HepG2 (cell line): Measurements from ENCODE around the gene IL17RC. TPM values are rescaled to one million over a fixed set of nuclear protein-coding genes. Genes with fewer than 3 reads are reported as not detected.

Experiments
- AGO1 ChIP-seq: fragments of 200-400 bp; formaldehyde crosslinking; IDR thresholded peaks from 2 replicates; pipeline ENCODE4 v1.6.1; 2017; ENCODE audit warnings: mild to moderate bottlenecking, low read depth, low read length, moderate library complexity; ENCODE audit not compliant: poor library complexity, severe bottlenecking
- CREB1 ChIP-seq, 2 experiments: fragments of 450-650 bp in 1 of 2; IDR thresholded peaks; 2 replicates each; pipeline ENCODE4 v1.6.1; 2016 to 2017; ENCODE audit warnings: control low read depth in 1 of 2, mild to moderate bottlenecking in 1 of 2, missing compliant biosample characterization in 1 of 2, missing genetic modification characterization in 1 of 2
- FOXA3 ChIP-seq: IDR thresholded peaks from 2 replicates; pipeline ENCODE4 v1.6.1; 2016; ENCODE audit warnings: missing genetic modification reagents, missing compliant biosample characterization
- FOXK1 ChIP-seq: sonication (generic); formaldehyde crosslinking; IDR thresholded peaks from 2 replicates; pipeline ENCODE4 v1.4.0; 2020; ENCODE audit warnings: low read depth, missing genetic modification reagents, borderline replicate concordance
- IKZF4 ChIP-seq: sonication (generic); formaldehyde crosslinking; IDR thresholded peaks from 2 replicates; pipeline ENCODE4 v1.5.1; 2020; ENCODE audit warnings: borderline replicate concordance, mild to moderate bottlenecking, low read depth, missing genetic modification reagents; ENCODE audit errors: not compliant biosample characterization
- JARID2 ChIP-seq: sonication (generic); formaldehyde crosslinking; IDR thresholded peaks from 2 replicates; pipeline ENCODE4 v1.8.1; 2023; ENCODE audit warnings: missing genetic modification reagents, inconsistent platforms; ENCODE audit not compliant: insufficient replicate concordance
- PRMT3 ChIP-seq: sonication (generic); formaldehyde crosslinking; IDR thresholded peaks from 2 replicates; pipeline ENCODE4 v1.8.1; 2022; ENCODE audit warnings: low read depth, mild to moderate bottlenecking, moderate library complexity, missing genetic modification reagents, borderline replicate concordance
- SRSF4 ChIP-seq: fragments of 200-400 bp; formaldehyde crosslinking; IDR thresholded peaks from one replicate; pipeline ENCODE4 v1.6.1; 2018; ENCODE audit warnings: mild to moderate bottlenecking, low read depth, low read length, moderate library complexity; ENCODE audit not compliant: poor library complexity, severe bottlenecking
- TAF1 ChIP-seq: sonication (generic); formaldehyde crosslinking; IDR thresholded peaks from 2 replicates; pipeline ENCODE4 v1.4.0; 2020; ENCODE audit warnings: missing genetic modification reagents
- TFDP2 ChIP-seq: sonication (generic); formaldehyde crosslinking; IDR thresholded peaks from 2 replicates; pipeline ENCODE4 v1.4.0; 2020; ENCODE audit warnings: missing genetic modification reagents
- ZNF10 ChIP-seq: sonication (generic); formaldehyde crosslinking; IDR thresholded peaks from 2 replicates; pipeline ENCODE4 v1.4.0; 2020; ENCODE audit warnings: mild to moderate bottlenecking, low read depth, missing genetic modification reagents, borderline replicate concordance
- ZNF124 ChIP-seq: sonication (generic); formaldehyde crosslinking; IDR thresholded peaks from 2 replicates; pipeline ENCODE4 v1.4.0; 2020; ENCODE audit warnings: missing genetic modification reagents
- ZNF256 ChIP-seq: sonication (generic); formaldehyde crosslinking; conservative IDR thresholded peaks from 2 replicates; pipeline ENCODE4 v1.4.0; 2020; ENCODE audit warnings: missing genetic modification reagents
- ZNF281 ChIP-seq: sonication (generic); formaldehyde crosslinking; IDR thresholded peaks from 2 replicates; pipeline ENCODE4 v1.4.0; 2020; ENCODE audit warnings: missing genetic modification reagents, borderline replicate concordance
- ZNF296 ChIP-seq: sonication (generic); formaldehyde crosslinking; conservative IDR thresholded peaks from 2 replicates; pipeline ENCODE4 v1.5.0; 2020; ENCODE audit warnings: mild to moderate bottlenecking, missing genetic modification reagents
- ZNF510 ChIP-seq: sonication (generic); formaldehyde crosslinking; IDR thresholded peaks from 2 replicates; pipeline ENCODE4 v1.4.0; 2020; ENCODE audit warnings: low read depth, mild to moderate bottlenecking, missing genetic modification reagents
- ZNF670 ChIP-seq: sonication (generic); formaldehyde crosslinking; IDR thresholded peaks from 2 replicates; pipeline ENCODE4 v1.8.0; 2022; ENCODE audit warnings: mild to moderate bottlenecking, missing genetic modification reagents, borderline replicate concordance
- ZNF720 ChIP-seq: sonication (generic); formaldehyde crosslinking; IDR thresholded peaks from 2 replicates; pipeline ENCODE4 v1.4.0; 2020; ENCODE audit warnings: missing genetic modification reagents
- polyA plus RNA-seq, 8 experiments: library from polyadenylated mRNA; depleted of rRNA in 3 of 8; stranded (reverse) in 7 of 8; unstranded in 1 of 8; fragments of >200 nt; fragmentation: Illumina TruSeq in 4 of 8; extraction: Trizol in 4 of 8; gene quantifications; 2 replicates each; pipeline versions ENCODE4 v1.2.1 to v1.2.3, GENCODE V29; 2011 to 2016; ENCODE audit warnings: low read depth in 4 of 8, missing spikeins in 1 of 8, mixed read lengths in 1 of 8; ENCODE audit not compliant: insufficient read depth in 1 of 8
- total RNA-seq, 5 experiments: library from RNA; depleted of rRNA; stranded (reverse); fragments of >200 nt; fragmentation: Illumina TruSeq; extraction: Trizol; gene quantifications; 2 replicates each; pipeline ENCODE4 v1.2.3, GENCODE V29; 2016; ENCODE audit warnings: low read depth in 1 of 5
- TF ChIP-seq, protein P1 (sequence below): sonication (generic); formaldehyde crosslinking; IDR thresholded peaks from 2 replicates; pipeline ENCODE4 v1.8.1; 2023; ENCODE audit warnings: mild to moderate bottlenecking, inconsistent platforms, moderate library complexity, missing genetic modification reagents, borderline replicate concordance
- TF ChIP-seq, protein P2 (sequence below): sonication (generic); formaldehyde crosslinking; IDR thresholded peaks from 2 replicates; pipeline ENCODE4 v1.5.0; 2020; ENCODE audit warnings: mild to moderate bottlenecking, missing genetic modification reagents

The IL17RC gene
- total and polyA plus RNA-seq, 2 of the 13 experiments (the other 11 are each of a cell fraction or from before 2014, with no cell fraction given) = 20.7 to 24.0 TPM

- TF ChIP-seq ZNF281 (CRISPR knock-in tag) (peak; percentile 95), JARID2 (no peak), FOXK1 (CRISPR knock-in tag) (peak; percentile 46; the same call in 1 of the 2 replicates), AGO1 (peak; percentile 58), SRSF4 (no peak), ZNF124 (CRISPR knock-in tag) (0 out of 2 replicates have a peak, but pooled peaks have one; percentile 39), TAF1 (CRISPR knock-in tag) (peak; percentile 61; the same call in 1 of the 2 replicates), TFDP2 (CRISPR knock-in tag) (peak; percentile 89), ZNF296 (CRISPR knock-in tag) (0 out of 2 replicates have a peak, but pooled peaks have one; percentile 40), IKZF4 (CRISPR knock-in tag) (peak; percentile 26), FOXA3 (CRISPR knock-in tag) (peak; percentile 14; the same call in 1 of the 2 replicates), ZNF670 (CRISPR knock-in tag) (no peak), ZNF510 (CRISPR knock-in tag) (no peak), ZNF720 (CRISPR knock-in tag) (no peak), ZNF10 (CRISPR knock-in tag) (no peak), CREB1 (IDR thresholded peaks at IDR 0.05) (peak; percentile 92), CREB1 (CRISPR knock-in tag; IDR thresholded peaks at IDR 0.05) (peak; percentile 93), PRMT3 (CRISPR knock-in tag) (peak; percentile 92; the same call in 1 of the 2 replicates), ZNF256 (CRISPR knock-in tag) (peak; percentile 39; the same call in 1 of the 2 replicates)
- TF ChIP-seq, protein P1, sequence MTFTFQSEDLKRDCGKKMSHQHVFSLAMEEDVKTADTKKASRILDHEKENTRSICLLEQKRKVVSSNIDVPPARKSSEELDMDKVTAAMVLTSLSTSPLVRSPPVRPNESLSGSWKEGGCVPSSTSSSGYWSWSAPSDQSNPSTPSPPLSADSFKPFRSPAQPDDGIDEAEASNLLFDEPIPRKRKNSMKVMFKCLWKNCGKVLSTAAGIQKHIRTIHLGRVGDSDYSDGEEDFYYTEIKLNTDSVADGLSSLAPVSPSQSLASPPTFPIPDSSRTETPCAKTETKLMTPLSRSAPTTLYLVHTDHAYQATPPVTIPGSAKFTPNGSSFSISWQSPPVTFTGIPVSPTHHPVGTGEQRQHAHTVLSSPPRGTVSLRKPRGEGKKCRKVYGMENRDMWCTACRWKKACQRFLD (CRISPR knock-in tag) = peak; percentile 73; the same call in 1 of the 2 replicates
- TF ChIP-seq, protein P2, sequence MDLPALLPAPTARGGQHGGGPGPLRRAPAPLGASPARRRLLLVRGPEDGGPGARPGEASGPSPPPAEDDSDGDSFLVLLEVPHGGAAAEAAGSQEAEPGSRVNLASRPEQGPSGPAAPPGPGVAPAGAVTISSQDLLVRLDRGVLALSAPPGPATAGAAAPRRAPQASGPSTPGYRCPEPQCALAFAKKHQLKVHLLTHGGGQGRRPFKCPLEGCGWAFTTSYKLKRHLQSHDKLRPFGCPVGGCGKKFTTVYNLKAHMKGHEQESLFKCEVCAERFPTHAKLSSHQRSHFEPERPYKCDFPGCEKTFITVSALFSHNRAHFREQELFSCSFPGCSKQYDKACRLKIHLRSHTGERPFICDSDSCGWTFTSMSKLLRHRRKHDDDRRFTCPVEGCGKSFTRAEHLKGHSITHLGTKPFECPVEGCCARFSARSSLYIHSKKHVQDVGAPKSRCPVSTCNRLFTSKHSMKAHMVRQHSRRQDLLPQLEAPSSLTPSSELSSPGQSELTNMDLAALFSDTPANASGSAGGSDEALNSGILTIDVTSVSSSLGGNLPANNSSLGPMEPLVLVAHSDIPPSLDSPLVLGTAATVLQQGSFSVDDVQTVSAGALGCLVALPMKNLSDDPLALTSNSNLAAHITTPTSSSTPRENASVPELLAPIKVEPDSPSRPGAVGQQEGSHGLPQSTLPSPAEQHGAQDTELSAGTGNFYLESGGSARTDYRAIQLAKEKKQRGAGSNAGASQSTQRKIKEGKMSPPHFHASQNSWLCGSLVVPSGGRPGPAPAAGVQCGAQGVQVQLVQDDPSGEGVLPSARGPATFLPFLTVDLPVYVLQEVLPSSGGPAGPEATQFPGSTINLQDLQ (CRISPR knock-in tag) = no peak
Measured at GRCh38 chr3:9933561-9934234, 16.8 kb downstream of the IL17RC start, which contains the start of gene CRELD1 (continued).
